IPS DF 6.9 (cell line): Measurements from ENCODE around the gene MYH7B.

ENCODE experiments used
- DNase-seq: peaks from one replicate; pipeline ENCODE4 v3.0.0-alpha.2; 2013; ENCODE audit warnings: low read depth, low spot score
- H3K27ac ChIP-seq: one replicate; pipeline ENCODE4 v1.5.1; 2013; ENCODE audit warnings: low read length, control low read depth
- H3K27me3 ChIP-seq: 2 replicates; pipeline ENCODE4 v1.6.1; 2013; ENCODE audit warnings: mild to moderate bottlenecking, low read length; ENCODE audit not compliant: control insufficient read depth, insufficient read depth
- H3K36me3 ChIP-seq: 2 replicates; pipeline ENCODE4 v1.6.1; 2013; ENCODE audit warnings: low read length; ENCODE audit not compliant: control insufficient read depth, insufficient read depth
- H3K4me1 ChIP-seq: 2 replicates; pipeline ENCODE4 v1.6.1; 2013; ENCODE audit warnings: low read length; ENCODE audit not compliant: control insufficient read depth, insufficient read depth
- H3K4me3 ChIP-seq: 2 replicates; pipeline ENCODE4 v1.5.1; 2013; ENCODE audit warnings: mild to moderate bottlenecking, low read length
- H3K9me3 ChIP-seq: 2 replicates; pipeline ENCODE4 v1.6.1; 2013; ENCODE audit warnings: low read length, inconsistent platforms; ENCODE audit not compliant: control insufficient read depth, insufficient read depth
- WGBS: extraction: QIAGEN DNeasy Blood & Tissue Kit; methylation state at CpG from one replicate; pipeline ENCODE4 v1.1.7; 2013; ENCODE audit warnings: mixed read lengths, missing lambda C conversion rate; ENCODE audit not compliant: insufficient read length, insufficient coverage; 5-methylcytosine and 5-hydroxymethylcytosine counted together

MYH7B gene

GRCh38 chr20:34990661-34991214 lies 35.1 kb downstream of the MYH7B start:
- no peak overlapping the region for H3K27ac ChIP-seq
- WGBS: no CpG with 5 or more reads among the region's 18 CpGs

GRCh38 chr20:34992751-34993417 lies 37.2 kb downstream of the MYH7B start:
- WGBS: no CpG with 5 or more reads among the region's 20 CpGs
- Histone ChIP-seq H3K27ac (no peak overlapping the region), H3K4me1 (no peaks in the 10 kb centered on the region), H3K4me3 (no peak overlapping the region), H3K27me3 (no peaks in the 10 kb centered on the region), H3K9me3 (no peaks in the 10 kb centered on the region), H3K36me3 (peaks cover 5% of the 10 kb centered on the region; the same call in 1 of the 2 replicates)
- no peak for DNase-seq

More at GRCh38 chr20:34990661-34991214, 35.1 kb downstream of the MYH7B start:
- no peaks in the 10 kb centered on the region for H3K27me3 ChIP-seq
- H3K4me1 ChIP-seq: no peaks in the 10 kb centered on the region
- H3K9me3 ChIP-seq: no peaks in the 10 kb centered on the region
- DNase-seq: no peak
- H3K36me3 ChIP-seq: no peaks in the 10 kb centered on the region; the same call in 1 of the 2 replicates
- H3K4me3 ChIP-seq: no peak overlapping the region

GRCh38 chr20:34993941-34994508 lies 38.4 kb downstream of the MYH7B start:
- WGBS: no CpG with 5 or more reads among the region's 22 CpGs
- no peak for DNase-seq
- no peak overlapping the region for H3K27ac ChIP-seq
- H3K4me1 ChIP-seq: no peaks in the 10 kb centered on the region; the same call in 1 of the 2 replicates
- peaks cover 7% of the 10 kb centered on the region for H3K36me3 ChIP-seq
- H3K4me3 ChIP-seq: no peak overlapping the region
- H3K27me3 ChIP-seq: no peaks in the 10 kb centered on the region
- no peaks in the 10 kb centered on the region for H3K9me3 ChIP-seq

GRCh38 chr20:34994509-34995131 lies 39.0 kb downstream of the MYH7B start:
- DNase-seq: no peak
- H3K4me3 ChIP-seq: no peak overlapping the region
- WGBS: no CpG with 5 or more reads among the region's 14 CpGs
- peaks cover 7% of the 10 kb centered on the region for H3K36me3 ChIP-seq
- H3K9me3 ChIP-seq: no peaks in the 10 kb centered on the region
- no peaks in the 10 kb centered on the region; the same call in 1 of the 2 replicates for H3K4me1 ChIP-seq
- no peaks in the 10 kb centered on the region for H3K27me3 ChIP-seq
- H3K27ac ChIP-seq: no peak overlapping the region

- no peaks in the 10 kb centered on the region for H3K27me3 ChIP-seq
- no CpG with 5 or more reads among the region's 14 CpGs for WGBS
- no peak overlapping the region for H3K4me3 ChIP-seq
- H3K9me3 ChIP-seq: no peaks in the 10 kb centered on the region
- H3K4me1 ChIP-seq: no peaks in the 10 kb centered on the region; the same call in 1 of the 2 replicates
- H3K36me3 ChIP-seq: peaks cover 7% of the 10 kb centered on the region
- H3K27ac ChIP-seq: no peak overlapping the region
- DNase-seq: no peak
Measured at GRCh38 chr20:34995192-34995591, 39.5 kb downstream of the MYH7B start.

DNA sequence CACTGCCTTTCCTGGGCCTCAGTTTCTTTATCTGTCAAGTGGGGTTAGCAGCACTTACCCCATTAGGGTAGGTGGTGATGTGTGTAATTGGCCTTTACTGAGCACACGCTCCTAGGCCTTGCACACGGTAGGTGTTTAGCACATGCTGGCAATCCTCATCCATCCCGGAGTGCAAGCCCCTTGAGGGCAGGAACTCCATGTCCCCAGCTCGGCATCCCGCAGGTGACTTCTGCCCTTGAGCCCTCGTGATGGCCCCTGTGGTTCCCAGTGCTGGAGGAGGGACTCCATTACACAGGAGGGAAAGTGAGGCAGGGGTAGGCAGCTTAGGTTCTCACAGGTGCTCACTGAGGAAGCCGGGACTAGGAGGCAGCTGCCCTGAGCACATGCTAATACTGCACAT lies 40.0 kb downstream of the MYH7B start:
- WGBS: no CpG with 5 or more reads among the region's 7 CpGs
- H3K4me1 ChIP-seq: no peaks in the 10 kb centered on the region; the same call in 1 of the 2 replicates
- no peaks in the 10 kb centered on the region for H3K9me3 ChIP-seq
- H3K27ac ChIP-seq: no peak overlapping the region
- no peaks in the 10 kb centered on the region for H3K27me3 ChIP-seq
- H3K36me3 ChIP-seq: peaks cover 12% of the 10 kb centered on the region
- H3K4me3 ChIP-seq: no peak overlapping the region
- no peak for DNase-seq

DNA sequence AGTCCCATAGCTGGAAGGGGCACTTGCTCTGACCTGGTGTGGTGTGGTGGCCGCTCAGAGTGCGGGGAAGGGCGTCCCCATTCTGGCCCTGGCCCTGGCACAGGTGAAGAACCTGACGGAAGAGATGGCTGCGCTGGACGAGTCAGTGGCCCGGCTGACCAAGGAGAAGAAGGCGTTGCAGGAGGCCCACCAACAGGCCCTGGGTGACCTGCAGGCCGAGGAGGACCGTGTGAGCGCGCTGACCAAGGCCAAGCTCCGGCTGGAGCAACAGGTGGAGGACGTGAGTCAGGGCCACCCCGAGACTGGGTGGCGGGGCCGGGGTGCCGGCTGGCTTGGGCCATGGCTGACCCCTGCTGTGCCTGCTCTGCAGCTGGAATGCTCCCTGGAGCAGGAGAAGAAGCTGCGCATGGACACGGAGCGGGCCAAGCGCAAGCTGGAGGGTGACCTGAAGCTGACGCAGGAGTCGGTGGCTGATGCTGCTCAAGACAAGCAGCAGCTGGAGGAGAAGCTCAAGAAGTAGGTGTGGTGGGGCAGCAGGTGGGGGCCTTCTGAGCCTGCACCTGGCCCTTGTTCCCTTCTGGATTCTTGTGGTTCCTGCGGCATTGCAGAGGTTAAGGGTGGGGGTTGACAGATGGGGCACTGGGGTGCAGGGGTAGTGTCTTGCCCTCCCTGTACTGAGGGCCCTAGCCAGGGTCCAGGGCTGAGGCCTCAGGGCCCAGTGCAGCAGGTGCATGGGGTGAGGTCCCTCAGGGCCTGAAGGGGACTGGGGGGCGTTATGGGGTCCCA lies 40.8 kb downstream of the MYH7B start:
- Histone ChIP-seq H3K4me1 (no peaks in the 10 kb centered on the region; the same call in 1 of the 2 replicates), H3K9me3 (no peaks in the 10 kb centered on the region), H3K27me3 (no peaks in the 10 kb centered on the region), H3K4me3 (no peak overlapping the region), H3K27ac (no peak overlapping the region), H3K36me3 (peaks cover 18% of the 10 kb centered on the region)
- no CpG with 5 or more reads among the region's 26 CpGs for WGBS
- DNase-seq: no peak

DNA sequence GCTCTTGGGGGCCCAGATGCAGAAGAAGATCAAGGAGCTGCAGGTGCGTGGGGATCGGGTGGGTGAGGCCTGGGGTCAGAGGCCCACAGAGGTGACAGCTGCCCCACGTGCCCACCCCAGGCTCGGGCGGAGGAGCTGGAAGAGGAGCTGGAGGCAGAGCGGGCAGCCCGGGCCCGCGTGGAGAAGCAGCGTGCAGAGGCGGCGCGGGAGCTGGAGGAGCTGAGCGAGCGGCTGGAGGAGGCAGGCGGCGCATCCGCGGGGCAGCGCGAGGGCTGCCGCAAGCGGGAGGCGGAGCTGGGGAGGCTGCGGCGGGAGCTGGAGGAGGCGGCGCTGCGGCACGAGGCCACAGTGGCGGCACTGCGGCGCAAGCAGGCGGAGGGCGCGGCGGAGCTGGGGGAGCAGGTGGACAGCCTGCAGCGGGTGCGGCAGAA lies 41.5 kb downstream of the MYH7B start:
- no CpG with 5 or more reads among the region's 39 CpGs for WGBS
- H3K4me3 ChIP-seq: no peak overlapping the region
- no peak for DNase-seq
- H3K36me3 ChIP-seq: peaks cover 23% of the 10 kb centered on the region
- no peaks in the 10 kb centered on the region for H3K9me3 ChIP-seq
- H3K4me1 ChIP-seq: no peaks in the 10 kb centered on the region; the same call in 1 of the 2 replicates
- no peaks in the 10 kb centered on the region for H3K27me3 ChIP-seq
- no peak overlapping the region for H3K27ac ChIP-seq

GRCh38 chr20:34997774-34998173 lies 42.1 kb downstream of the MYH7B start:
- peaks cover 23% of the 10 kb centered on the region for H3K36me3 ChIP-seq

More at GRCh38 chr20:34997774-34998173, 42.1 kb downstream of the MYH7B start:
- Histone ChIP-seq H3K27ac (no peak overlapping the region), H3K9me3 (no peaks in the 10 kb centered on the region), H3K4me3 (no peak overlapping the region), H3K4me1 (no peaks in the 10 kb centered on the region; the same call in 1 of the 2 replicates), H3K27me3 (no peaks in the 10 kb centered on the region)
- no peak for DNase-seq
- no CpG with 5 or more reads among the region's 2 CpGs for WGBS
